Neural progenitor cell (in vitro differentiated cells): ENCODE results near the gene ARHGAP26.

Experiments
- CTCF ChIP-seq: fragments of 200-600 bp; sonication (generic); IDR thresholded peaks from 2 replicates; pipeline ENCODE4 v1.5.1; 2017; ENCODE audit warnings: antibody characterized with exemption, mild to moderate bottlenecking
- EZH2 ChIP-seq: fragments of 200-600 bp; sonication (generic); IDR thresholded peaks from 2 replicates; pipeline ENCODE4 v1.6.1; 2017; ENCODE audit warnings: antibody characterized with exemption, mild to moderate bottlenecking, moderate library complexity
- EZH2phosphoT487 ChIP-seq: fragments of 200-600 bp; sonication (generic); IDR thresholded peaks from 2 replicates; pipeline ENCODE4 v1.6.1; 2017; ENCODE audit warnings: antibody characterized with exemption

- no peak for TF ChIP-seq CTCF
- TF ChIP-seq EZH2phosphoT487: no peak
- no peak for TF ChIP-seq EZH2
These were observed 213.8 kb downstream of the ARHGAP26 start for GRCh38 chr5:142984011-142984410.
